GM13976 (cell line): Measurements from ENCODE around the gene AUTS2.

Experiments used
- DNase-seq: peaks from one replicate; pipeline ENCODE4 v3.0.0; 2012; ENCODE audit warnings: low spot score
- in situ Hi-C: fragments of 300-500 bp; cut with MboI; formaldehyde crosslinking; loops from one replicate; pipeline ENCODE4 v1.12.0; 2022; ENCODE audit warnings: low sequenced_read_pairs, mixed read lengths, inconsistent platforms; ENCODE audit not compliant: unreplicated experiment
- TF ChIP-seq, protein P1 (sequence below): IDR thresholded peaks from 2 replicates; pipeline ENCODE4 v1.5.1; 2012; ENCODE audit warnings: borderline replicate concordance, mild to moderate bottlenecking; ENCODE audit not compliant: insufficient read depth; ENCODE audit errors: extremely low read depth, missing control alignments, control extremely low read depth

AUTS2 gene

DNA sequence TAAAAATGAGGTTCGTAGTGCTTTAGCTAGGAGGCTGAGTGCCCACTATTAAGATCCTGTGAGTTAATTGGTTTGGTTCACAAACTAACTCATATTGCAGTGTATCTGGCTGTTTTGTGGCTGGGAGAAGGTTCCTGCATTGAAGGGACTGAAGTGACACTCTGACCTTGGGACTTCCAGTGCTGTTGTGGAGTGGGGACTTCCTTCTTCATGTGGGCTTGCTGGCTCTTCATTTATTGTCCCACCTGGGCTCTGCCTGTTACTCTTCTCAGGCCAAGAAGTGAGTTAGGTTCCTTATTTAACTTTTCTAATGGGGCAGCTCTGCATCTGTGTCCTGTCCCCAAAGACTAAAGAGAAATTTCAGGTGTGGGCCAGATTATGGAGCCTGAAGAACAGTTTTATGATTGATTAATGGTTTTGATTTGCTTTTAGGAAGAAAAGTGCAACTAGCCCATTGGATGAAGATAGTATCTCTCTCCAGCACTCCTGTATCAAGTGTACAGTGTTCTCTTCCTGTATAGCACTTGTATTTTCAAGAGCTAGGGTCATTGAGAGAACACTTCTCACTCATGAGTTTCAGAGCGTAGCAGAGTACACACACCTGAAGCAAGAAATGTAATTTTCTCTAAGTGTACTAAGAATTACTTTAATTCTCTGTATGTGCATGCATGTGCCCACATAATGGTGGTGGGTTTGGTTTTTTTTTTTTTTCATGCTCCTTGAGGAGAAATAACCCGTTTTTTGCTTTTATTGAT lies 54.8 kb downstream of the AUTS2 start:
- in situ Hi-C loops, result no loop called here
- no peak for DNase-seq
- TF ChIP-seq, protein P1, sequence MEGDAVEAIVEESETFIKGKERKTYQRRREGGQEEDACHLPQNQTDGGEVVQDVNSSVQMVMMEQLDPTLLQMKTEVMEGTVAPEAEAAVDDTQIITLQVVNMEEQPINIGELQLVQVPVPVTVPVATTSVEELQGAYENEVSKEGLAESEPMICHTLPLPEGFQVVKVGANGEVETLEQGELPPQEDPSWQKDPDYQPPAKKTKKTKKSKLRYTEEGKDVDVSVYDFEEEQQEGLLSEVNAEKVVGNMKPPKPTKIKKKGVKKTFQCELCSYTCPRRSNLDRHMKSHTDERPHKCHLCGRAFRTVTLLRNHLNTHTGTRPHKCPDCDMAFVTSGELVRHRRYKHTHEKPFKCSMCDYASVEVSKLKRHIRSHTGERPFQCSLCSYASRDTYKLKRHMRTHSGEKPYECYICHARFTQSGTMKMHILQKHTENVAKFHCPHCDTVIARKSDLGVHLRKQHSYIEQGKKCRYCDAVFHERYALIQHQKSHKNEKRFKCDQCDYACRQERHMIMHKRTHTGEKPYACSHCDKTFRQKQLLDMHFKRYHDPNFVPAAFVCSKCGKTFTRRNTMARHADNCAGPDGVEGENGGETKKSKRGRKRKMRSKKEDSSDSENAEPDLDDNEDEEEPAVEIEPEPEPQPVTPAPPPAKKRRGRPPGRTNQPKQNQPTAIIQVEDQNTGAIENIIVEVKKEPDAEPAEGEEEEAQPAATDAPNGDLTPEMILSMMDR, result no peak

DNA sequence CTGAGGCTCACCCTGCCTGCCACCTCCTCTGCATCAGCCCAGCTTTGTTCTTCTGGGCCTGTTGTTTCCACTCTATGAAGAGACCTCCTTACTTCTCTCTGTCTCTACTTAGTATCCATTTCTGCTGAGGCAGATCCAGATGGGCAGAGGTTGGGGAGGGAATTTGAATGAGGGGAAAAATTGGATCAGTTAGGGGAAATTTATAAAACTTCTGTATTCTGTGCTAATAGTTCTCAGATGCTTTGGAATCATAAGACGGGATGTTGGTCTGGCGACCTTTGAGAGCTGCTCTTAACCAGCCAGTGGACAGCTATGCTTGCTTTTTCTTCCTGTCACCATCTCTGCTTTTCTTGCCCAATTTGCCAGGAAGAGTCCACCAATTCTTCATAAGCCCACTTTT lies 55.5 kb downstream of the AUTS2 start:
- no peak for DNase-seq
- TF ChIP-seq, protein P1, result no peak
- in situ Hi-C loops, result no loop called here

- in situ Hi-C loops, result no loop called here
- no peak for DNase-seq
- TF ChIP-seq, protein P1, result no peak
These were observed 56.1 kb downstream of the AUTS2 start for GRCh38 chr7:69654381-69654780.

DNA sequence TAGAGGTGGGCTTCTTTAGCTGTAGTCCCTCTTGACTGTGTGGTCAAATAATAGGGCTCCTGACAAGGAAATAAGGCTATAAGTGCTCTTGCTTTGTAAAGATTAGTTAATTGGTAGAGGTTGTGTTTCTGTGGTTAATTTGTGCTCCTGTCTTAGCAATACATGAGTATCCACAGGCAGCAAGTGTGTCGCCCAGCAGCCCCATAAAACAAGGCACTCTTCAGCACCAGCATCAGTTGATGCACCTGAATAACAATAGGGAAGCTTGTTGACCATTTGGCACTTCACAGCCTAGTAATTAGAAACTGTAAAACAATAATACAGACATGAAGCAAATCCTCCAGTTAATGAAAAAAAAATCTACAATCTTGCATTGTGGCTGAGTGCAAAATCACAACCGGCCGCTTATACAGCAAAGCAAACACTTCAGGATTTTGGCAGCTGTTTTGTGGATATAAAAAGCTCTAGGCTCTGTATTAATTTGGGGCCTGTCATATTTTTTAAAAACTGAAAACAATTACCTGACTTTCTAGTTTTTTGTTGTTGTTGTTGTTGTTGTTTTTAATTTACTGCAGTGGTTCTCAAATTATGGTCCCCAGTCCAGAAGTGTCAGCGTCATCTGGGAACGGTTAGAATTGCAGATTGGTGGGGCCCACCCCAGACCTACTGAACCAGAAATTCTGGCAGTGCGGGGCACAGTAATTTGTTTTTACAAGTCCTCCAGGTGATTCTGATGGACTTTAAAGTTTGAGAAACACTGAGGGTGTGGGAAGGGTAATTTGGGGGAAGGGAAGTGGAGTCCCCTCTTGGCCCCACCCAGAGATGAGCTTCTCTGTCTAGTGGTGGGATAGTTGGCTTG lies 56.8 kb downstream of the AUTS2 start:
- DNase-seq, result no peak
- in situ Hi-C loops, result no loop called here
- TF ChIP-seq, protein P1, result no peak

DNA sequence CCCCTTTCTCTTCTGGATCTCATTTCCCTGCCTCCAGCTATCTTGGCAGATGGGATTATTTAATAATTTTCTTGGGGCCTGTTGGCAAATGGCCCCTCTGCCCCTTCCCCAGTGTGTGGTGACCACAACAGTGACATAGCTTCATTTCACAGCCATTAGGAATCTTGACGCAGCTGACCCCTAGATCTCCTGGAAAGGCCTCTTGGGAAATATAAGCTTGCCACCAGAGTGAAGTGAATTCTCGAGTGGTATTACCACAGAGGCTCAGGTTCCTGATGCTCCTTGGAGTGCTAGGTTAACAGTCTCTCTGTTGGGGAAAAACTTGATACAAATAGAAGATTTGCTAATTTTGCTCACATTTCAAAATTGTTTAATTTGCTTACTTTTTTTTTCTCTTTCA lies 57.8 kb downstream of the AUTS2 start:
- TF ChIP-seq, protein P1, result no peak
- in situ Hi-C loops, result no loop called here
- DNase-seq, result no peak

DNA sequence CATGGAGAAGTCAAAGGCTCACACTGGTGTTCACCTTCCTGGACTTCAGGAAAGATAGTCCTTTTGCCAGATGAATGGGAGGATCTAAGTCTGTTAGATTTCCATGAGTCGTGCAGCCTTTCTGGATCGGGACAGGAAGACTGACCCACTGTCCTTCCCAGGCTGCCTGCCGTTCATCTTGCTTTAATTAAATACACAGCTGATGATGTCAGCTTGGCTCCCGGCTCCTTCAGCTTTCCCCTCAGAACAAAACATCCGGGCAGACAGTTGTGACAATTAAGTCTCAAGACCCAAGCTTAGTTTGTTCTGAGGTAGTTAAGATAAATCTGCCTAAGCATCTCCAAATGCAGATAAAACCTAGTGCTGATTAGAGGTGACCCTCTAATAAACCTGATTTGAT lies 58.6 kb downstream of the AUTS2 start:
- TF ChIP-seq, protein P1, result no peak
- DNase-seq, result no peak
- in situ Hi-C loops, result no loop called here
